Heart left ventricle (tissue), 13 donors: ENCODE results near the gene TARBP2.

Experiments
- POLR2A ChIP-seq, 2 donors: fragments of 450-650 bp; IDR thresholded peaks; one replicate each; pipeline ENCODE4 v1.6.1; 2017; ENCODE audit warnings: antibody characterized with exemption in 2 of 2, mild to moderate bottlenecking in 2 of 2, moderate library complexity in 2 of 2
- TF ChIP-seq, protein P1 (sequence below), 12 donors: fragments of 200-600 bp; sonication (generic) in 4 of 12; IDR thresholded peaks; one replicate each; pipeline versions ENCODE4 v1.5.0 to v1.8.0; 2018 to 2022; ENCODE audit warnings: antibody characterized with exemption in 12 of 12, mild to moderate bottlenecking in 5 of 12
- donor health status: ischemic (EF 13 %, LVEDD 7.1; RV severe dilation, severe dysfunction).
- donor health status: DM: no; HTN: yes; CAD: no.
- donor health status: DM: no; HTN: no; CAD: no.
- donor health status: ischemic (EF 25% LVEDD 6.9; RV normal size, moderate dysfunction).
- donor health status: ischemic (EF 25% LVEDD 5.7; RV mildly dilated, moderate dysfunction).
- donor health status: ischemic (EF 35%, LVEDD 5.7; RV mildly dilated, moderate dysfunction).
- donor health status: nonischemic (EF 11% LVEDD 7.7; RV severe dilation, severe dysfunction).
- donor health status: DM: yes; HTN: yes; CAD: no.
- donor health status: PGD.
- donor health status: ischemic (EF 29% LVEDD 5.4; RV normal size, mild dysfunction).
- donor health status: nonischemic (EF 23%, LVEDD 6.1; RV moderate dilation, normal function).

DNA sequence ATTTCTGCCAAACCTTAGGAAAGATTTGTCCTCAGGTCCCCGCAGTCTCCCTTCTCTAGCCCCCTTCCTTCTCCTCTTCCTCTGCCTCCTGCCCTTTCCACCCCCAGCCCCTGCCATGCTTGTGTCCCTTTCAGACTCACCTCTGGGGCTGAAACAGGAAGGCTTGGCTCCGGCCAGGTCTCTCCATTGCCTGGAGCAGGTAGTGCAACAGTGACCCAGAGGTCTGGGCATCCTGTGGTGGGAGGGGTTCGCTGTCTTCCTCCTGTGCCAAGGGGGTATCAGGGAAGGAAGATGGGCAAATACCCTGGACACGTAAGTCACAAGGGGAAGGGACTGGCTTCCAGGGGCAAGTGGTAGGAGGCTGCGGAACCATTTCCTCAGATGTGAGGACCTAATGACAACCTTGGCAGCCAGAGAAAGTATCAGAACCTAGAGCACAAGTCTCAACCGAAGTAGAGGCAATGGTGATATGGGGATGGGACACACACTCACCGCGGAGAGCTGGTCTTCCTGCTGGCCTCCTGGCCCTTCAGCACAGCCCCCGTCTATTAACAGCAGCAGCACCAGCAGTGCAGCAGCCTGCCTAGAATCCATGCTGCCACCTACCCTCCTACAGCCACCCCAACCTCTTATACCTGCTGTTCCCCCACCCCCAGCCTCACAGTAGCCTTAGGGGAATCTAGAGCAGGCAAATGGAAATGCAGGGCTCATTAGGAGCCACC, 6.0 kb downstream of the TARBP2 start, which contains the start of gene NPFF:
- TF ChIP-seq, protein P1, sequence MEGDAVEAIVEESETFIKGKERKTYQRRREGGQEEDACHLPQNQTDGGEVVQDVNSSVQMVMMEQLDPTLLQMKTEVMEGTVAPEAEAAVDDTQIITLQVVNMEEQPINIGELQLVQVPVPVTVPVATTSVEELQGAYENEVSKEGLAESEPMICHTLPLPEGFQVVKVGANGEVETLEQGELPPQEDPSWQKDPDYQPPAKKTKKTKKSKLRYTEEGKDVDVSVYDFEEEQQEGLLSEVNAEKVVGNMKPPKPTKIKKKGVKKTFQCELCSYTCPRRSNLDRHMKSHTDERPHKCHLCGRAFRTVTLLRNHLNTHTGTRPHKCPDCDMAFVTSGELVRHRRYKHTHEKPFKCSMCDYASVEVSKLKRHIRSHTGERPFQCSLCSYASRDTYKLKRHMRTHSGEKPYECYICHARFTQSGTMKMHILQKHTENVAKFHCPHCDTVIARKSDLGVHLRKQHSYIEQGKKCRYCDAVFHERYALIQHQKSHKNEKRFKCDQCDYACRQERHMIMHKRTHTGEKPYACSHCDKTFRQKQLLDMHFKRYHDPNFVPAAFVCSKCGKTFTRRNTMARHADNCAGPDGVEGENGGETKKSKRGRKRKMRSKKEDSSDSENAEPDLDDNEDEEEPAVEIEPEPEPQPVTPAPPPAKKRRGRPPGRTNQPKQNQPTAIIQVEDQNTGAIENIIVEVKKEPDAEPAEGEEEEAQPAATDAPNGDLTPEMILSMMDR (IDR thresholded peaks at IDR 0.05): no peak
- no peak for TF ChIP-seq POLR2A (IDR thresholded peaks at IDR 0.05)
